DOHH2 (cell line): Measurements from ENCODE around the gene STX8.

ENCODE experiments used
- H3F3A ChIP-seq: fragments of 200-600 bp; sonication (generic), shearing (Covaris generic); 2 replicates; pipeline ENCODE4 v1.6.0; 2016; ENCODE audit warnings: antibody characterized with exemption, mild to moderate bottlenecking; ENCODE audit not compliant: control insufficient read depth, insufficient read depth
- H3K27ac ChIP-seq: fragments of 200-600 bp; sonication (generic); 2 replicates; pipeline ENCODE4 v1.5.1; 2014; ENCODE audit warnings: low read depth, mild to moderate bottlenecking, low read length, moderate library complexity
- H3K27me3 ChIP-seq: fragments of 200-600 bp; sonication (generic); 2 replicates; pipeline ENCODE4 v1.6.1; 2014; ENCODE audit warnings: mild to moderate bottlenecking, low read length, mixed read lengths; ENCODE audit not compliant: control insufficient read depth
- H3K36me3 ChIP-seq: fragments of 200-600 bp; sonication (generic); 2 replicates; pipeline ENCODE4 v1.6.1; 2014; ENCODE audit warnings: mild to moderate bottlenecking, low read length, moderate library complexity, mixed read lengths; ENCODE audit not compliant: control insufficient read depth
- H3K4me1 ChIP-seq: fragments of 200-600 bp; sonication (generic); 2 replicates; pipeline ENCODE4 v1.6.1; 2014; ENCODE audit warnings: mild to moderate bottlenecking, low read length, mixed read lengths; ENCODE audit not compliant: control insufficient read depth
- H3K4me2 ChIP-seq: fragments of 200-600 bp; sonication (generic); 2 replicates; pipeline ENCODE4 v1.6.0; 2014; ENCODE audit warnings: mild to moderate bottlenecking, low read length, moderate library complexity
- H3K4me3 ChIP-seq: fragments of 200-600 bp; sonication (generic); 2 replicates; pipeline ENCODE4 v1.5.1; 2014; ENCODE audit warnings: mild to moderate bottlenecking, low read length, mixed read lengths
- H3K79me2 ChIP-seq: fragments of 200-600 bp; sonication (generic); 2 replicates; pipeline ENCODE4 v1.6.1; 2014; ENCODE audit warnings: mild to moderate bottlenecking, low read length, mixed read lengths; ENCODE audit not compliant: control insufficient read depth
- H3K9me2 ChIP-seq: fragments of 200-600 bp; sonication (generic); replicated peaks from 2 replicates; pipeline ENCODE4 v1.6.1; 2014; ENCODE audit warnings: mild to moderate bottlenecking, low read length, mixed read lengths; ENCODE audit not compliant: control insufficient read depth
- H3K9me3 ChIP-seq: fragments of 200-600 bp; sonication (generic); 2 replicates; pipeline ENCODE4 v1.6.1; 2014; ENCODE audit warnings: antibody characterized with exemption, low read length, mixed read lengths; ENCODE audit not compliant: control insufficient read depth, insufficient read depth
- H4K20me1 ChIP-seq: fragments of 200-600 bp; sonication (generic); 2 replicates; pipeline ENCODE4 v1.6.0; 2014; ENCODE audit warnings: low read depth, mild to moderate bottlenecking, antibody characterized with exemption, low read length, moderate library complexity; ENCODE audit not compliant: control insufficient read depth, insufficient read depth
- CTCF ChIP-seq: fragments of 200-600 bp; sonication (generic); IDR thresholded peaks from one replicate; pipeline ENCODE4 v1.5.1; 2014; ENCODE audit warnings: antibody characterized with exemption, mild to moderate bottlenecking, low read depth, low read length; ENCODE audit not compliant: poor library complexity, severe bottlenecking
- EZH2phosphoT487 ChIP-seq: fragments of 200-600 bp; sonication (generic); IDR thresholded peaks from 2 replicates; pipeline ENCODE4 v1.6.1; 2017; ENCODE audit warnings: borderline replicate concordance, mild to moderate bottlenecking, antibody characterized with exemption, low read length, moderate library complexity, mixed read lengths

Gene STX8

GRCh38 chr17:9475101-9475658 lies 100.4 kb downstream of the STX8 start:
- H3K9me2 ChIP-seq: no peaks in the 10 kb centered on the region
- TF ChIP-seq CTCF: no peak
- no peak for TF ChIP-seq EZH2phosphoT487
- no peak overlapping the region for H3K4me2 ChIP-seq
- no peaks in the 10 kb centered on the region for H3F3A ChIP-seq
- H4K20me1 ChIP-seq: no peaks in the 10 kb centered on the region
- H3K9me3 ChIP-seq: no peaks in the 10 kb centered on the region
- no peaks in the 10 kb centered on the region for H3K79me2 ChIP-seq
- H3K27ac ChIP-seq: no peak overlapping the region
- no peaks in the 10 kb centered on the region for H3K4me1 ChIP-seq
- no peaks in the 10 kb centered on the region for H3K36me3 ChIP-seq
- H3K4me3 ChIP-seq: no peak overlapping the region
- H3K27me3 ChIP-seq: no peaks in the 10 kb centered on the region

GRCh38 chr17:9473711-9474110 lies 101.9 kb downstream of the STX8 start:
- Histone ChIP-seq H3K9me2 (no peaks in the 10 kb centered on the region), H3K27me3 (no peaks in the 10 kb centered on the region), H3K4me1 (no peaks in the 10 kb centered on the region), H3K4me2 (no peak overlapping the region), H3K79me2 (no peaks in the 10 kb centered on the region), H3K4me3 (no peak overlapping the region), H4K20me1 (no peaks in the 10 kb centered on the region), H3F3A (no peaks in the 10 kb centered on the region), H3K9me3 (no peaks in the 10 kb centered on the region), H3K27ac (no peak overlapping the region), H3K36me3 (no peaks in the 10 kb centered on the region)
- TF ChIP-seq CTCF: no peak
- TF ChIP-seq EZH2phosphoT487: no peak

GRCh38 chr17:9472541-9472940 lies 103.1 kb downstream of the STX8 start:
- TF ChIP-seq CTCF (no peak), EZH2phosphoT487 (no peak)
- Histone ChIP-seq H3K9me3 (no peaks in the 10 kb centered on the region), H3K4me1 (no peaks in the 10 kb centered on the region), H3K79me2 (no peaks in the 10 kb centered on the region), H3K27me3 (no peaks in the 10 kb centered on the region), H3K27ac (no peak overlapping the region), H3K36me3 (no peaks in the 10 kb centered on the region), H3K9me2 (no peaks in the 10 kb centered on the region), H4K20me1 (no peaks in the 10 kb centered on the region), H3K4me2 (no peak overlapping the region), H3F3A (no peaks in the 10 kb centered on the region), H3K4me3 (no peak overlapping the region)

GRCh38 chr17:9472094-9472493 lies 103.5 kb downstream of the STX8 start:
- Histone ChIP-seq H3K27ac (no peak overlapping the region), H3F3A (no peaks in the 10 kb centered on the region), H4K20me1 (no peaks in the 10 kb centered on the region), H3K9me2 (no peaks in the 10 kb centered on the region), H3K4me1 (no peaks in the 10 kb centered on the region), H3K4me2 (no peak overlapping the region), H3K4me3 (no peak overlapping the region), H3K9me3 (no peaks in the 10 kb centered on the region), H3K36me3 (no peaks in the 10 kb centered on the region), H3K79me2 (no peaks in the 10 kb centered on the region), H3K27me3 (no peaks in the 10 kb centered on the region)
- no peak for TF ChIP-seq CTCF
- TF ChIP-seq EZH2phosphoT487: no peak
